Suprapubic skin (tissue), 4 donors: ENCODE data around the gene LUC7L. TPM values are rescaled to one million over a fixed set of nuclear protein-coding genes. Genes with fewer than 3 reads are reported as not detected.

Experiments used
- DNase-seq, 2 donors: peaks; one replicate each; pipeline ENCODE4 v3.0.0-alpha.2; 2019; ENCODE audit warnings: low spot score in 2 of 2
- H3K27ac ChIP-seq: fragments of 200-600 bp; sonication (generic); one replicate; pipeline ENCODE4 v1.5.1; 2019
- H3K27me3 ChIP-seq: fragments of 200-600 bp; sonication (generic); one replicate; pipeline ENCODE4 v1.5.1; 2019
- H3K36me3 ChIP-seq: fragments of 200-600 bp; sonication (generic); one replicate; pipeline ENCODE4 v1.5.1; 2019
- H3K4me1 ChIP-seq: fragments of 200-600 bp; sonication (generic); one replicate; pipeline ENCODE4 v1.5.1; 2019
- H3K4me3 ChIP-seq: fragments of 200-600 bp; sonication (generic); one replicate; pipeline ENCODE4 v1.5.1; 2019; ENCODE audit warnings: mild to moderate bottlenecking
- H3K9me3 ChIP-seq: fragments of 200-600 bp; sonication (generic); one replicate; pipeline ENCODE4 v1.5.1; 2019
- CTCF ChIP-seq, 2 donors: fragments of 200-600 bp in 1 of 2; fragments of 450-650 bp in 1 of 2; sonication (generic) in 1 of 2; IDR thresholded peaks; one replicate each; pipeline ENCODE4 v1.5.1; 2016 to 2019; ENCODE audit warnings: antibody characterized with exemption in 2 of 2, mild to moderate bottlenecking in 1 of 2, moderate library complexity in 1 of 2
- EP300 ChIP-seq: sonication (generic); formaldehyde crosslinking; IDR thresholded peaks from one replicate; pipeline ENCODE4 v1.6.1; 2017; ENCODE audit warnings: antibody characterized with exemption
- POLR2A ChIP-seq, 2 donors: fragments of 450-650 bp; IDR thresholded peaks; one replicate each; pipeline ENCODE4 v1.6.1; 2017; ENCODE audit warnings: antibody characterized with exemption in 2 of 2, mild to moderate bottlenecking in 2 of 2, moderate library complexity in 2 of 2
- POLR2AphosphoS5 ChIP-seq, 3 donors: sonication (generic); formaldehyde crosslinking; IDR thresholded peaks; one replicate each; pipeline ENCODE4 v1.6.1; 2017; ENCODE audit warnings: antibody characterized with exemption in 3 of 3
- WGBS: methylation state at CpG from one replicate; pipeline ENCODE4 v1.1.5; 2018; 5-methylcytosine and 5-hydroxymethylcytosine counted together
- total RNA-seq, 4 donors: library from RNA; depleted of rRNA; stranded (reverse); fragments of >200 nt; gene quantifications; one replicate each; pipeline ENCODE4 v1.1.0, GENCODE V29; 2016

LUC7L gene
- total RNA-seq, 4 donors from 2014 or later = 47.6 to 206 (median 59.5) TPM

DNA sequence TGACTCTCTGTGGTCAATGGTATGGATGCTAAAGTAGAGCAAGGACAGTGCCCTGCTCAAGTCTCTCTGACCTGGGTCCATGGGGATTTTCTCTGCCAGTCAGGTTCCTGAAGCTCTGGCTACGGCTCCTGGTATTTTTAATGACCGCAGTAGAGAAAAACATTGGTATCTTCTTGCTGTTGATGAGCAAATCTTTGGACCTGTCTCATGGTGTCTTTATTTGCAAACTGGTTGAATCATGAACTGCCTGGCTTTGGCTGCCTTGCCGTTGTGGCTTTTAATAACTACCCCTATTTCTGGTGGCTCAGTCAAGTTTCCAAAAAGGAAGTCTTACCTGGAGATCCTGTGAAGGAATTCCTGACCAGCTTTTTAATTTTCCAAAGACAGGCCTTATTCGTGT is 14.1 kb upstream of the LUC7L start:
- H3K4me1 ChIP-seq = peaks cover 9% of the 10 kb centered on the region
- H3K36me3 ChIP-seq = no peaks in the 10 kb centered on the region
- no peak overlapping the region for H3K27ac ChIP-seq
- no peaks in the 10 kb centered on the region for H3K27me3 ChIP-seq
- no peak for DNase-seq
- TF ChIP-seq EP300 (no peak), POLR2AphosphoS5 (IDR thresholded peaks at IDR 0.05) (no peak), CTCF (IDR thresholded peaks at IDR 0.05) (no peak), POLR2A (IDR thresholded peaks at IDR 0.05) (no peak)
- 53% methylated on average over 4 of the region's 4 CpGs for WGBS
- H3K4me3 ChIP-seq = no peak overlapping the region
- H3K9me3 ChIP-seq = no peaks in the 10 kb centered on the region

DNA sequence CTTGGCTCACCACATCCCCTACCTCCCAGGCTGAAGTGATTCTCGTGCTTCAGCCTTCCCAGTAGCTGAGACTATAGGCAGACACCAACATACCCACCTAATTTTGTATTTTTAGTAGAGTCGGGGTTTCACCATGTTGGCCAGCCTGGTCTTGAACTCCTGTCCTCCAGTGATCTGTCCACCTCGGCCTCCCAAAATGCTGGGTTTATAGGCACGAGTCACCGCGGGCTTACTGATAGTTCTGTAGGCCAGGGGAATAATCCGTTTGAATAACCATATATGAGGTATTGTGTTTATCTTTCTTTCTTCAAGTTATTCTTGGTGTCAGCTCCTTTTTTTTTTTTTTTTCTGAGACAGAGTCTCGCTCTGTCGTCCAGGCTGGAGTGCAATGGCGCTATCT is 13.0 kb upstream of the LUC7L start:
- Histone ChIP-seq H3K9me3 (no peaks in the 10 kb centered on the region), H3K27ac (peak overlapping the region; percentile 5), H3K36me3 (no peaks in the 10 kb centered on the region), H3K27me3 (no peaks in the 10 kb centered on the region), H3K4me3 (no peak overlapping the region), H3K4me1 (peaks cover 9% of the 10 kb centered on the region)
- 91% methylated on average over 10 of the region's 10 CpGs for WGBS
- DNase-seq = no peak
- TF ChIP-seq EP300 (no peak), CTCF (IDR thresholded peaks at IDR 0.05) (no peak), POLR2AphosphoS5 (IDR thresholded peaks at IDR 0.05) (no peak), POLR2A (IDR thresholded peaks at IDR 0.05) (no peak)

- no peak overlapping the region for H3K4me3 ChIP-seq
- H3K27ac ChIP-seq = no peak overlapping the region
- no peaks in the 10 kb centered on the region for H3K9me3 ChIP-seq
- WGBS = 81% methylated on average over 7 of the region's 8 CpGs
- H3K36me3 ChIP-seq = no peaks in the 10 kb centered on the region
- TF ChIP-seq POLR2AphosphoS5 (IDR thresholded peaks at IDR 0.05) = no peak
- TF ChIP-seq EP300 = no peak
- no peak for TF ChIP-seq CTCF (IDR thresholded peaks at IDR 0.05)
- TF ChIP-seq POLR2A (IDR thresholded peaks at IDR 0.05) = no peak
- H3K27me3 ChIP-seq = no peaks in the 10 kb centered on the region
- H3K4me1 ChIP-seq = peaks cover 12% of the 10 kb centered on the region
- no peak for DNase-seq
These were observed 11.3 kb upstream of the LUC7L start for GRCh38 chr16:240559-240958.

- Histone ChIP-seq H3K36me3 (no peaks in the 10 kb centered on the region), H3K9me3 (no peaks in the 10 kb centered on the region), H3K27ac (peak overlapping the region; percentile 34), H3K4me1 (peaks cover 14% of the 10 kb centered on the region), H3K4me3 (no peak overlapping the region), H3K27me3 (no peaks in the 10 kb centered on the region)
- no peak for DNase-seq
- 75% methylated on average over 3 of the region's 3 CpGs for WGBS
- TF ChIP-seq POLR2AphosphoS5 (IDR thresholded peaks at IDR 0.05) = no peak
- TF ChIP-seq CTCF (IDR thresholded peaks at IDR 0.05) = no peak
- TF ChIP-seq EP300 = no peak
- TF ChIP-seq POLR2A (IDR thresholded peaks at IDR 0.05) = no peak
These were observed 10.7 kb upstream of the LUC7L start for GRCh38 chr16:239948-240277.

DNA sequence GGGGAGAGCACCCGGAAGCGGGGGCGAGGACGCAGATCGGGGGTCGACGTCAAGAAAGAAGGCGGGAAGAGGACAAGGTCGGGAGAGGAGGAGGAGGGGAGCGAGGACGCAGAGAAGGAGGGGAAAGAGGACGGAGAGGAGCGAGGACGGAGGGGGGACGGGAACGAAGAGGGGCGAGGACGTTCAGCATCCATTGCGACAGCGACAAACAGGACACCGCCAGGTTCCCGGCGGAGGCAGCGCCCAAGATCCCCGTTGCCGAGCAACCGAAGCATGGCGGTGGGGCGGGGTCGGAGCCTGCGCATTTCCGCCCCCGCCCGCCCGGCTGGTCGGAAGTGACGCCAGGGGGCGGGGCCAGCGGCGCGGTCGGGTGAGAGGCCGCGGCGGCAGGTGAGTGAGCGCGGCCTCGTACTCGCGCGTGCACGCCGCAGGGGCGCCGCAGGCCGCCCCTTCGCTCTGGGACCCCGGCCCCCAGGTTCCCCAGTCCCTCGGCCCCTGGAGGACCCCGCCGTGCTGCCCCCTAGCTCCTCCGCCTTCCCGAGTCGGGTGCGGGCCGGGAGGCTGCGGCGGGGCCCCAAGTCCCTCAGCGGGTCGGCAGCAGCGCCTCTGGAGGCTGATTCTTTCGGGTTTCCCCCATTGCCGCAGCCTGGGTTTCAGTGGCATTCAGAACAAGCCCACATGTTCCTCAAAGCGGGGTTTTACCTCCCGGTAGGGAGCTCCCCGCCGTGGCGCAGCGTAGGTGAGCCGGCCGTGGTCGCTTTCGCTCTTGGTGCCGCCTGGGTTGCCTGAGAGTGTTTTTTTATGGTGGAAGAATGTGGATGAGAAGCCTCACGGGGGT is 5.4 kb upstream of the LUC7L start, which contains the start of gene FAM234A:
TSS of gene FAM234A (plus strand) at position 354 of the 838 bp plus-strand sequence. CDS start 19,593 bp downstream, outside the sequence.
- Histone ChIP-seq H3K36me3 (no peaks in the 10 kb centered on the region), H3K4me3 (peak within 1 kb of the TSS; percentile 65), H3K27me3 (no peaks in the 10 kb centered on the region), H3K4me1 (peaks cover 11% of the 10 kb centered on the region), H3K27ac (peak within 1 kb of the TSS; percentile 95), H3K9me3 (no peaks in the 10 kb centered on the region)
- WGBS = 1% methylated on average over 38 of the region's 85 CpGs
- TF ChIP-seq POLR2AphosphoS5 (IDR thresholded peaks at IDR 0.05) = peak in 1 of 3 donors; percentile 66
- peak; percentile 21 to 37 for TF ChIP-seq CTCF (IDR thresholded peaks at IDR 0.05)
- no peak for TF ChIP-seq EP300
- peak; percentile 70 to 95 for TF ChIP-seq POLR2A (IDR thresholded peaks at IDR 0.05)
- peak; percentile 97 for DNase-seq
